ENCODE results near the gene DIAPH2.

The DIAPH2 gene

GRCh38 chrX:96703816-96704215 lies 19.2 kb downstream of the DIAPH2 start:
- no peak overlapping the region for H2AFZ ChIP-seq (ENCODE audit: low read length)
- no peaks in the 10 kb centered on the region for H3K9me3 ChIP-seq (ENCODE audit: insufficient read depth, low read depth, low read length)
- H3K36me3 ChIP-seq (ENCODE audit: insufficient read depth, low read length): no peaks in the 10 kb centered on the region
- TF ChIP-seq EZH2phosphoT487 (IDR thresholded peaks at IDR 0.05; ENCODE audit: borderline replicate concordance): no peak
- TF ChIP-seq, protein P1, sequence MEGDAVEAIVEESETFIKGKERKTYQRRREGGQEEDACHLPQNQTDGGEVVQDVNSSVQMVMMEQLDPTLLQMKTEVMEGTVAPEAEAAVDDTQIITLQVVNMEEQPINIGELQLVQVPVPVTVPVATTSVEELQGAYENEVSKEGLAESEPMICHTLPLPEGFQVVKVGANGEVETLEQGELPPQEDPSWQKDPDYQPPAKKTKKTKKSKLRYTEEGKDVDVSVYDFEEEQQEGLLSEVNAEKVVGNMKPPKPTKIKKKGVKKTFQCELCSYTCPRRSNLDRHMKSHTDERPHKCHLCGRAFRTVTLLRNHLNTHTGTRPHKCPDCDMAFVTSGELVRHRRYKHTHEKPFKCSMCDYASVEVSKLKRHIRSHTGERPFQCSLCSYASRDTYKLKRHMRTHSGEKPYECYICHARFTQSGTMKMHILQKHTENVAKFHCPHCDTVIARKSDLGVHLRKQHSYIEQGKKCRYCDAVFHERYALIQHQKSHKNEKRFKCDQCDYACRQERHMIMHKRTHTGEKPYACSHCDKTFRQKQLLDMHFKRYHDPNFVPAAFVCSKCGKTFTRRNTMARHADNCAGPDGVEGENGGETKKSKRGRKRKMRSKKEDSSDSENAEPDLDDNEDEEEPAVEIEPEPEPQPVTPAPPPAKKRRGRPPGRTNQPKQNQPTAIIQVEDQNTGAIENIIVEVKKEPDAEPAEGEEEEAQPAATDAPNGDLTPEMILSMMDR (conservative IDR thresholded peaks at IDR 0.05; ENCODE audit: low read length): no peak
- no peak overlapping the region for H3K4me3 ChIP-seq (ENCODE audit: low read length, poor library complexity, severe bottlenecking)
- H3F3A ChIP-seq (ENCODE audit: low read depth): no peaks in the 10 kb centered on the region
- no peaks in the 10 kb centered on the region for H3K27me3 ChIP-seq (ENCODE audit: insufficient read depth, low read length, poor library complexity, severe bottlenecking)
- H3K9ac ChIP-seq (ENCODE audit: low read depth, low read length, poor library complexity, severe bottlenecking): no peak overlapping the region
- H3K79me2 ChIP-seq (ENCODE audit: insufficient read depth, low read length): no peaks in the 10 kb centered on the region
- H3K4me1 ChIP-seq (ENCODE audit: insufficient read depth, low read length, poor library complexity, severe bottlenecking): no peaks in the 10 kb centered on the region
- no peaks in the 10 kb centered on the region for H4K20me1 ChIP-seq (ENCODE audit: insufficient read depth, low read length, poor library complexity, severe bottlenecking)
- no peaks in the 10 kb centered on the region for H3K9me2 ChIP-seq (replicated peaks; ENCODE audit: low read depth, low read length)
- no peak overlapping the region for H3K4me2 ChIP-seq (ENCODE audit: low read depth, low read length, poor library complexity, severe bottlenecking)

DNA sequence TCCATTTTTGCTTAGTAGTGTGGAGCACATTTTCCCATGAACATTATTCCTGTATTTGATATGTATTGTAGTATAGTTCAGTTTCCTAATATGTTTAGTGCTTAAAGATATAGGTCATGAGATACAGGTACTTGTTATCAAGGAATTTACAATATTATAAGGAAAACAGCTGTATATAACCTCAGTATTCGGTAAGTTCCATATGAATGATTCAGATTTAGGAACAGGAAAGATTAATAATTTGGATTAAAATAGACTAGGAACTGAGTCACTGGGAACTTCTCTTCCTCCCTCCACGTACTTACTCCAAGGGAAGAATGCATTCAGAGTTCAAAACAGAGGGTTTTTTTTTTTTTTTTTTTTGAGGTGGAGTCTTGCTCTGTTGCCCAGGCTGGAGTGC lies 20.0 kb downstream of the DIAPH2 start:
- Histone ChIP-seq H3K9me2 (replicated peaks; ENCODE audit: low read depth, low read length) (no peaks in the 10 kb centered on the region), H3K9ac (ENCODE audit: low read depth, low read length, poor library complexity, severe bottlenecking) (no peak overlapping the region), H3K36me3 (ENCODE audit: insufficient read depth, low read length) (no peaks in the 10 kb centered on the region), H3K27me3 (ENCODE audit: insufficient read depth, low read length, poor library complexity, severe bottlenecking) (no peaks in the 10 kb centered on the region), H3K4me2 (ENCODE audit: low read depth, low read length, poor library complexity, severe bottlenecking) (no peak overlapping the region), H4K20me1 (ENCODE audit: insufficient read depth, low read length, poor library complexity, severe bottlenecking) (no peaks in the 10 kb centered on the region), H3K4me1 (ENCODE audit: insufficient read depth, low read length, poor library complexity, severe bottlenecking) (no peaks in the 10 kb centered on the region), H3F3A (ENCODE audit: low read depth) (no peaks in the 10 kb centered on the region), H2AFZ (ENCODE audit: low read length) (no peak overlapping the region), H3K79me2 (ENCODE audit: insufficient read depth, low read length) (no peaks in the 10 kb centered on the region), H3K4me3 (ENCODE audit: low read length, poor library complexity, severe bottlenecking) (no peak overlapping the region), H3K9me3 (ENCODE audit: insufficient read depth, low read depth, low read length) (no peaks in the 10 kb centered on the region)
- TF ChIP-seq, protein P1 (conservative IDR thresholded peaks at IDR 0.05; ENCODE audit: low read length): no peak
- TF ChIP-seq EZH2phosphoT487 (IDR thresholded peaks at IDR 0.05; ENCODE audit: borderline replicate concordance): no peak

GRCh38 chrX:96705905-96706304 lies 21.3 kb downstream of the DIAPH2 start:
- no peak for TF ChIP-seq EZH2phosphoT487 (IDR thresholded peaks at IDR 0.05; ENCODE audit: borderline replicate concordance)
- TF ChIP-seq, protein P1 (conservative IDR thresholded peaks at IDR 0.05; ENCODE audit: low read length): no peak
- H3K4me3 ChIP-seq (ENCODE audit: low read length, poor library complexity, severe bottlenecking): no peak overlapping the region
- H3K9ac ChIP-seq (ENCODE audit: low read depth, low read length, poor library complexity, severe bottlenecking): no peak overlapping the region
- no peak overlapping the region for H2AFZ ChIP-seq (ENCODE audit: low read length)
- H4K20me1 ChIP-seq (ENCODE audit: insufficient read depth, low read length, poor library complexity, severe bottlenecking): no peaks in the 10 kb centered on the region
- H3K4me1 ChIP-seq (ENCODE audit: insufficient read depth, low read length, poor library complexity, severe bottlenecking): no peaks in the 10 kb centered on the region
- H3K4me2 ChIP-seq (ENCODE audit: low read depth, low read length, poor library complexity, severe bottlenecking): no peak overlapping the region
- no peaks in the 10 kb centered on the region for H3K79me2 ChIP-seq (ENCODE audit: insufficient read depth, low read length)
- H3K36me3 ChIP-seq (ENCODE audit: insufficient read depth, low read length): no peaks in the 10 kb centered on the region
- no peaks in the 10 kb centered on the region for H3K9me2 ChIP-seq (replicated peaks; ENCODE audit: low read depth, low read length)
- H3K9me3 ChIP-seq (ENCODE audit: insufficient read depth, low read depth, low read length): no peaks in the 10 kb centered on the region
- no peaks in the 10 kb centered on the region for H3K27me3 ChIP-seq (ENCODE audit: insufficient read depth, low read length, poor library complexity, severe bottlenecking)
- H3F3A ChIP-seq (ENCODE audit: low read depth): no peaks in the 10 kb centered on the region
